KG1 (cell line): Measurements from ENCODE around the gene POU4F1.

Source experiments
- DNase-seq: peaks from one replicate; lab custom pipeline; 2025; lab: John Stamatoyannopoulos, UW

The POU4F1 gene

GRCh38 chr13:78592584-78592983 lies 10.8 kb downstream of the POU4F1 start:
- DNase-seq = no peak

- no peak for DNase-seq
Observed at GRCh38 chr13:78589206-78589605, 14.1 kb downstream of the POU4F1 start.

GRCh38 chr13:78587395-78587794 lies 16.0 kb downstream of the POU4F1 start:
- DNase-seq = no peak

- DNase-seq = no peak
Observed at GRCh38 chr13:78586706-78587105, 16.6 kb downstream of the POU4F1 start.

- no peak for DNase-seq
Observed at GRCh38 chr13:78576261-78576660, 27.1 kb downstream of the POU4F1 start.

GRCh38 chr13:78572459-78572858 lies 30.9 kb downstream of the POU4F1 start:
- no peak for DNase-seq

GRCh38 chr13:78569029-78569428 lies 34.3 kb downstream of the POU4F1 start:
- no peak for DNase-seq

GRCh38 chr13:78566631-78567030 lies 36.7 kb downstream of the POU4F1 start:
- no peak for DNase-seq

GRCh38 chr13:78562237-78562889 lies 41.0 kb downstream of the POU4F1 start:
- DNase-seq = no peak
